ENCODE data around the gene KCNQ5.

DNA sequence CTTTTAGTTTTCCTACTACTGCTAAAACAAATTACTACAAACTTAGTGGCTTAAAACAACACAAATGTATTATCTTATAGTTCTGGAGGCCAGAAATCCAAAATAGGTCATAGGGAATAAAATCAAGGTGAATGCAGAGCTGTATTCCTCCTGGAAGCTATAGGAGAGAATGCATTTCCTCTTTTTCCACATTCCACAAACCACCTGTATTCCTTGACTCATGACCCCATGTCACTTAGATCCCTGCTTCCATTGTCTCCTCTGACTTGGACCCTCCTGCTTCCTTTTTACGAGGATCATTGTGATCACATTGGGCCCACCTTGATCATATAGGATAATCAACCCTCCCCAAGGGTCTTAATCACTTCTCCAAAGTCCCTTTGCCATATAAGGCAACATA is 200.8 kb downstream of the KCNQ5 start:
- TF ChIP-seq, protein P1, sequence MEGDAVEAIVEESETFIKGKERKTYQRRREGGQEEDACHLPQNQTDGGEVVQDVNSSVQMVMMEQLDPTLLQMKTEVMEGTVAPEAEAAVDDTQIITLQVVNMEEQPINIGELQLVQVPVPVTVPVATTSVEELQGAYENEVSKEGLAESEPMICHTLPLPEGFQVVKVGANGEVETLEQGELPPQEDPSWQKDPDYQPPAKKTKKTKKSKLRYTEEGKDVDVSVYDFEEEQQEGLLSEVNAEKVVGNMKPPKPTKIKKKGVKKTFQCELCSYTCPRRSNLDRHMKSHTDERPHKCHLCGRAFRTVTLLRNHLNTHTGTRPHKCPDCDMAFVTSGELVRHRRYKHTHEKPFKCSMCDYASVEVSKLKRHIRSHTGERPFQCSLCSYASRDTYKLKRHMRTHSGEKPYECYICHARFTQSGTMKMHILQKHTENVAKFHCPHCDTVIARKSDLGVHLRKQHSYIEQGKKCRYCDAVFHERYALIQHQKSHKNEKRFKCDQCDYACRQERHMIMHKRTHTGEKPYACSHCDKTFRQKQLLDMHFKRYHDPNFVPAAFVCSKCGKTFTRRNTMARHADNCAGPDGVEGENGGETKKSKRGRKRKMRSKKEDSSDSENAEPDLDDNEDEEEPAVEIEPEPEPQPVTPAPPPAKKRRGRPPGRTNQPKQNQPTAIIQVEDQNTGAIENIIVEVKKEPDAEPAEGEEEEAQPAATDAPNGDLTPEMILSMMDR (IDR thresholded peaks at IDR 0.05) = no peak
- no peak for TF ChIP-seq POLR2AphosphoS5 (IDR thresholded peaks at IDR 0.05)

Data from transverse colon (tissue), 4 donors.